Prostate gland (tissue), 2 donors: ENCODE measurements around the gene DYNLRB1. TPM values are rescaled to one million over a fixed set of nuclear protein-coding genes. Genes with fewer than 3 reads are reported as not detected.
A peak's percentile ranks its signal among the peaks of the same experiment; 100 is the strongest.

Experiments used
- DNase-seq: peaks from one replicate; pipeline ENCODE4 v3.0.0-alpha.2; 2019; ENCODE audit warnings: low spot score
- H3K27ac ChIP-seq, 2 donors: fragments of 200-600 bp; sonication (generic); 2 replicates each; pipeline ENCODE4 v1.5.1; 2017 to 2019
- H3K27me3 ChIP-seq: fragments of 200-600 bp; sonication (generic); replicated peaks from 2 replicates; pipeline ENCODE4 v1.5.1; 2019; ENCODE audit not compliant: insufficient read depth
- H3K36me3 ChIP-seq, 2 donors: fragments of 200-600 bp; sonication (generic); 1 replicate in 1 of 2; 2 replicates in 1 of 2; pipeline versions ENCODE4 v1.5.1 to v1.8.1; 2017 to 2019
- H3K4me1 ChIP-seq: fragments of 200-600 bp; sonication (generic); replicated peaks from 2 replicates; pipeline ENCODE4 v1.5.1; 2019
- H3K4me3 ChIP-seq, 2 donors: fragments of 200-600 bp; sonication (generic); 2 replicates each; pipeline ENCODE4 v1.5.1; 2017 to 2019
- H3K9me3 ChIP-seq: fragments of 200-600 bp; sonication (generic); 2 replicates; pipeline ENCODE4 v1.5.1; 2017
- POLR2A ChIP-seq: fragments of 450-650 bp; IDR thresholded peaks from one replicate; pipeline ENCODE4 v1.6.1; 2016; ENCODE audit warnings: antibody characterized with exemption, mild to moderate bottlenecking
- POLR2AphosphoS5 ChIP-seq: sonication (generic); formaldehyde crosslinking; IDR thresholded peaks from one replicate; pipeline ENCODE4 v1.6.1; 2017; ENCODE audit warnings: antibody characterized with exemption
- WGBS: methylation state at CpG from one replicate; pipeline ENCODE4 v1.1.5; 2018; 5-methylcytosine and 5-hydroxymethylcytosine counted together
- intact Hi-C: fragments of 100-400 bp; cut with DNase I; formaldehyde crosslinking; loops from one replicate; pipeline ENCODE4 v1.14.2; 2022
- total RNA-seq, 2 donors: library from RNA; depleted of rRNA; stranded (reverse); fragments of >200 nt; gene quantifications; one replicate each; pipeline ENCODE4 v1.1.0, GENCODE V29; 2016
- TF ChIP-seq, protein P1 (sequence below), 4 experiments: fragments of 200-600 bp in 2 of 4; fragments of 450-650 bp in 2 of 4; sonication (generic) in 2 of 4; IDR thresholded peaks; 1 replicate in 3 of 4; 2 replicates in 1 of 4; pipeline ENCODE4 v1.5.1; 2016 to 2019; ENCODE audit warnings: antibody characterized with exemption in 4 of 4, mild to moderate bottlenecking in 2 of 4, moderate library complexity in 2 of 4

Gene DYNLRB1
- total RNA-seq, 2 donors from 2014 or later = 132 to 247 TPM

DNA sequence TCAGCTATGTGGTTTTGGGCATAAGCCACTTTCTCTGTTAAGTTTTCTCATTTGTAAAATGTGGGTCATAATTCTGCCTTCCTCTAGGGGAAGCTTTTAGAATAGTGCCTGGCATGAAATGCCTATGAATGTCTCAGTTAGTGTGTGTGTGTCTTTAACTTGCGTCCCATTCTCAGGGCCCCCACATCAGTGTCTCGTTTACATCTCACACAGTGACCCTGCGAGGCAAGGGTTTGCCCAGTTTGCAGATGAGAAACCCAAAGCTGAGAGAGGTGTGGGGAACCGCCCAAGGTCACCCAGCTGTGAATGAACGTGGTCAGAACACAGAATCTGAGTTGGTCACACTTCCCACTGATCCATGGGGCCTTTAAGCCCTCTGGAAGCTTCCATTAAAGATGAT lies 14.1 kb downstream of the DYNLRB1 start:
- TF ChIP-seq, protein P1, sequence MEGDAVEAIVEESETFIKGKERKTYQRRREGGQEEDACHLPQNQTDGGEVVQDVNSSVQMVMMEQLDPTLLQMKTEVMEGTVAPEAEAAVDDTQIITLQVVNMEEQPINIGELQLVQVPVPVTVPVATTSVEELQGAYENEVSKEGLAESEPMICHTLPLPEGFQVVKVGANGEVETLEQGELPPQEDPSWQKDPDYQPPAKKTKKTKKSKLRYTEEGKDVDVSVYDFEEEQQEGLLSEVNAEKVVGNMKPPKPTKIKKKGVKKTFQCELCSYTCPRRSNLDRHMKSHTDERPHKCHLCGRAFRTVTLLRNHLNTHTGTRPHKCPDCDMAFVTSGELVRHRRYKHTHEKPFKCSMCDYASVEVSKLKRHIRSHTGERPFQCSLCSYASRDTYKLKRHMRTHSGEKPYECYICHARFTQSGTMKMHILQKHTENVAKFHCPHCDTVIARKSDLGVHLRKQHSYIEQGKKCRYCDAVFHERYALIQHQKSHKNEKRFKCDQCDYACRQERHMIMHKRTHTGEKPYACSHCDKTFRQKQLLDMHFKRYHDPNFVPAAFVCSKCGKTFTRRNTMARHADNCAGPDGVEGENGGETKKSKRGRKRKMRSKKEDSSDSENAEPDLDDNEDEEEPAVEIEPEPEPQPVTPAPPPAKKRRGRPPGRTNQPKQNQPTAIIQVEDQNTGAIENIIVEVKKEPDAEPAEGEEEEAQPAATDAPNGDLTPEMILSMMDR (IDR thresholded peaks at IDR 0.05) = no peak
- TF ChIP-seq POLR2A = no peak
- TF ChIP-seq POLR2AphosphoS5 = no peak
- Histone ChIP-seq H3K4me3 (no peak overlapping the region), H3K4me1 (peaks cover 16% of the 10 kb centered on the region), H3K36me3 (peaks cover 10 to 15% of the 10 kb centered on the region in 2 donors), H3K27ac (peak overlapping the region in 1 of 2 donors; percentile 63), H3K27me3 (no peaks in the 10 kb centered on the region), H3K9me3 (no peaks in the 10 kb centered on the region)
- WGBS = 85% methylated on average over 5 of the region's 5 CpGs
- intact Hi-C loops = no loop called here
- no peak for DNase-seq

DNA sequence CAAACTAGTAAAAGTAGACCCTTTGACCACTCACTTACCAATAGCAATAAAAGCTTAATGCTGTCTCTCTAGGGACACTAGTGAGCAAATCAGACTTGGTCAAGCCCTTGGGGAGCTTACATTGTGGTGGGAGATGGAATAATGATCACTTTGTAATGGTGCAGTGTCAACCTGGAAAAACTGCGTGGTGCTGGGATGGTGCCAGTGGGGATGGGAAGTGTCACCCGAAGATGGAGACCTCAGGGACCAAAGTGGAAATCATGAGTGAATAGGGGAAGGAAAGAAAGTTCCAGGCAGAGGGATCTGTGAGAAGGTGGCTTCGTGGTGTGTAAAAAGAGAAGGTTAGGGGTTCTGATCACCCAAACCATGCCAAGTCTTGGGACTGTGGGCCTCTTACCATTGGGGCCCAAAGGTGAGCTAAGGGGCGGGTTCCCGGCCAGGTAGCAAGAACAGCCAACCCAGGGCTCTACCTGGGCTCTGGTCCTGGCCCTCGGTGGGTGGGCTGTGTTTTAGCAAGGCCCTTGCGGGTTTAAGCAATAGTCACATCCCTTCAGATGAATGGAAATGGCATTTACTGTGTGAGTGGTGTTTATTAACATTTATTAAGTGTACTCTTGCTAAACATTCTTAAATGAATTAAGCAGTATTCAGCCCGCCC lies 15.5 kb downstream of the DYNLRB1 start:
- H3K36me3 ChIP-seq = peaks cover 17 to 25% of the 10 kb centered on the region in 2 donors
- H3K4me3 ChIP-seq = no peak overlapping the region
- intact Hi-C loops = no loop called here
- 65% methylated on average over 8 of the region's 8 CpGs for WGBS
- no peaks in the 10 kb centered on the region for H3K9me3 ChIP-seq
- H3K4me1 ChIP-seq = peaks cover 12% of the 10 kb centered on the region
- H3K27ac ChIP-seq = peak overlapping the region in 1 of 2 donors; percentile 70
- DNase-seq = no peak
- no peaks in the 10 kb centered on the region for H3K27me3 ChIP-seq
- TF ChIP-seq, protein P1 (IDR thresholded peaks at IDR 0.05) = no peak
- TF ChIP-seq POLR2AphosphoS5 (no peak), POLR2A (no peak)

DNA sequence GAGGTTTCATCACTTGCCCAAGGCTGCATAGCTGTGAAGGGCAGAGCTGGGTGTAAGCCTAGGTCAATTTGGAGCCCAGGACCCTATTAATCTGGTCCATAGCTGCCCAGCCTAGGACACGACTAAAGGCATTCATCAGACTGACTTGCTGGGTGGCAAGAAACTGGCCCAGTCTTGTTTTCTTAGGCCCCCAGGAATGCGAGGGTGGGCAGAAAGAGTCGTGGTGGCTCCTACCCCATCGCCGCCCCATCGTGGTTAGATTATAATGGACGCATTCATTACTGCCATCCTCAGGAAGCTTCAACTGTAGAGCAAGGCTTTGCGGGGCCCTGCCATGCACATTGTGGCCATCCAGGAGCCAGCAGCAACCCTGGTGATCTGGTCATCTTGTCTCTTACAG lies 16.1 kb downstream of the DYNLRB1 start:
- Histone ChIP-seq H3K27me3 (no peaks in the 10 kb centered on the region), H3K9me3 (no peaks in the 10 kb centered on the region), H3K4me3 (no peak overlapping the region), H3K27ac (peak overlapping the region in 1 of 2 donors; percentile 70), H3K4me1 (peaks cover 9% of the 10 kb centered on the region), H3K36me3 (peaks cover 17 to 21% of the 10 kb centered on the region in 2 donors)
- TF ChIP-seq, protein P1 (IDR thresholded peaks at IDR 0.05) = no peak
- TF ChIP-seq POLR2AphosphoS5 (no peak), POLR2A (no peak)
- no peak for DNase-seq
- whole genome bisulfite sequencing = 72% methylated on average over 8 of the region's 8 CpGs
- intact Hi-C loops = no loop called here

DNA sequence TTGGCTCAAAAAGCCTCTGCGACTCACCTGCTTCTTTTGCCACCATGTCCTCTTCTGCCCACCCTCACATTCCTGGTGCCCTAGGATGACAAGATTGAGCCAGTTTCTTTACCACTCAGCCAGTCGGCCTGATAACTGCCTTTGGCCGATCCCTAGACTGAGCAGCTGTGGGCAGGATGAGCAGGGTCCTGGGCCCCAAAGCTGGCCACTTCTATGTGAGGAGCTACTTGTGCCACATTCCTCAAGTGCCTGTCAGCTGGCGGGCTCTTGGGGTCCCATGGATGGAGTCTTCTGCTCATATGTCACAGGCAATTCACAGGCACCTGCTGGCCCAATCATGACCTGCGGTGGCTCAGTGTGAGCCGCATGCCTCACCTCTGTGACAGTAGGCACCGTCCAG lies 16.5 kb downstream of the DYNLRB1 start:
- no peak for DNase-seq
- 90% methylated on average over 7 of the region's 7 CpGs for WGBS
- H3K4me1 ChIP-seq = peaks cover 9% of the 10 kb centered on the region
- H3K9me3 ChIP-seq = no peaks in the 10 kb centered on the region
- H3K27ac ChIP-seq = peak overlapping the region; percentile 19 to 70
- H3K36me3 ChIP-seq = peaks cover 17 to 20% of the 10 kb centered on the region in 2 donors
- H3K27me3 ChIP-seq = no peaks in the 10 kb centered on the region
- TF ChIP-seq POLR2AphosphoS5 (no peak), POLR2A (no peak)
- TF ChIP-seq, protein P1 (IDR thresholded peaks at IDR 0.05) = no peak
- no peak overlapping the region for H3K4me3 ChIP-seq
- intact Hi-C loops = no loop called here
